Uterine smooth muscle cell (primary cell): Measurements from ENCODE around the gene KATNAL1. TPM values are rescaled to one million over a fixed set of nuclear protein-coding genes. Genes with fewer than 3 reads are reported as not detected.

Experiments
- total RNA-seq: library from RNA; depleted of rRNA; stranded (reverse); fragments of >200 nt; gene quantifications from 2 replicates; pipeline ENCODE4 v1.2.3, GENCODE V29; 2014

KATNAL1 gene
- total RNA-seq, result 40.9 and 56.9 TPM in 2 replicates

GRCh38 chr13:30307194-30307970, at the start of gene KATNAL1:
KATNAL1 (minus strand) TSS chr13:30307551; CDS start chr13:30283777, 23,774 bp downstream.

Other genes starting within 250 kb of the KATNAL1 start
- gene UBE2L5, start 114.9 kb upstream of the KATNAL1 start, total RNA-seq, result not detected in 2 replicates
- 231 and 693 TPM in 2 replicates for gene HMGB1, start 158.4 kb upstream of the KATNAL1 start, total RNA-seq